Measurements from ENCODE around the gene NATD1.

DNA sequence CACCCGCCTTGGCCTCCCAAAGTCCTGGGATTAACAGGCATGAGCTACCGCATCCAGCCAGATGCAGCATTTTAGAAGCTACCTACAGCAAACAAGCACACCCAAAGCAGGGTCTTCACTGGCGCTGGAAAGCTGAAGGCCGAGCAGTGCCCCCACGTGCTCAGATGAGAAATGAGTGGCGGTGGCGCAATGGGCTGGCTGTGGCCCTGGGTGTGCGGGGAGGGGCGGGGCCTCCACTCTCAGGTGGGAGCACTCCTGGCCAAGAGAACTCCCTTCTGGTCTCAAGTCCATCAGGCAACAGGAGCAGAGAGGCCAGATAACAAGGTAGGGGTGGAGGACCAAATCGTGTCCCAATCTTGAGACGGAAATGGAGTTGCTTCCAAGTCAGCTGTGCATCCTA, 51.3 kb downstream of the NATD1 start:
- TF ChIP-seq CTCF (IDR thresholded peaks at IDR 0.05): no peak
- no peak for TF ChIP-seq POLR2A (IDR thresholded peaks at IDR 0.05)
